A549 treated with Hydrocortisone at 1 μM for 4 hours (cell line): Measurements from ENCODE around the gene SPRR1A. TPM values are rescaled to one million over a fixed set of nuclear protein-coding genes. Genes with fewer than 3 reads are reported as not detected.

Source experiments
- total RNA-seq: library from RNA; stranded (reverse); fragments of 200-300 nt; extraction: Qiagen RNA extraction; gene quantifications from 5 replicates; pipeline ENCODE4 v1.2.3, GENCODE V29; 2022

Gene SPRR1A
- total RNA-seq, result not detected in 5 replicates

GRCh38 chr1:152983743-152984142, at the start of gene SPRR1A:
Gene SPRR1A (plus strand): TSS chr1:152984081. CDS start chr1:152985231, 1,150 bp downstream.

GRCh38 chr1:152946651-152947256, 37.1 kb upstream of the SPRR1A start, which contains the start of gene SPRR5:
Gene SPRR5 (plus strand): TSS chr1:152947206. CDS start chr1:152948555, 1,349 bp downstream.

GRCh38 chr1:152970495-152970894, 13.4 kb upstream of the SPRR1A start, which contains the start of gene SPRR4:
Gene SPRR4 (plus strand): TSS chr1:152970648. CDS start chr1:152971891, 1,243 bp downstream.

GRCh38 chr1:153001382-153001781, 17.5 kb downstream of the SPRR1A start, which contains the start of gene SPRR3:
Gene SPRR3 (plus strand): TSS chr1:153001749. CDS start chr1:153003021, 1,272 bp downstream.

GRCh38 chr1:153030895-153031294, 47.0 kb downstream of the SPRR1A start, which contains the start of gene SPRR1B:
Gene SPRR1B (plus strand): TSS chr1:153031203. CDS start chr1:153032346, 1,143 bp downstream.

Other genes starting within 250 kb of the SPRR1A start
- gene KPRP, start 226.1 kb upstream of the SPRR1A start, total RNA-seq, result not detected in 5 replicates
- gene LCE1F, start 208.9 kb upstream of the SPRR1A start, total RNA-seq, result not detected in 5 replicates
- gene LCE1E, start 197.8 kb upstream of the SPRR1A start, total RNA-seq, result 0.08 to 0.17 TPM (median 0.12 TPM) in 3 of 5 replicates, not detected in the others
- not detected in 5 replicates for gene LCE1D, start 187.4 kb upstream of the SPRR1A start, total RNA-seq
- gene LCE1C, start 177.4 kb upstream of the SPRR1A start, total RNA-seq, result not detected in 5 replicates
- gene LCE1B, start 172.1 kb upstream of the SPRR1A start, total RNA-seq, result 0.11 TPM in 1 of 5 replicates, not detected in the others
- not detected in 5 replicates for gene LCE1A, start 156.6 kb upstream of the SPRR1A start, total RNA-seq
- not detected in 5 replicates for gene LCE6A, start 141.2 kb upstream of the SPRR1A start, total RNA-seq
- not detected in 5 replicates for gene LCE7A, start 124.1 kb upstream of the SPRR1A start, total RNA-seq
- not detected in 5 replicates for gene SMCP, start 105.8 kb upstream of the SPRR1A start, total RNA-seq
- 0.07 to 0.09 TPM (median 0.08 TPM) in 3 of 5 replicates, not detected in the others for gene IVL, start 75.5 kb upstream of the SPRR1A start, total RNA-seq
- not detected in 5 replicates for gene SPRR5, start 36.9 kb upstream of the SPRR1A start, total RNA-seq
- not detected in 5 replicates for gene SPRR4, start 13.4 kb upstream of the SPRR1A start, total RNA-seq
- not detected in 5 replicates for gene SPRR3, start 17.7 kb downstream of the SPRR1A start, total RNA-seq
- not detected in 5 replicates for gene SPRR1B, start 47.1 kb downstream of the SPRR1A start, total RNA-seq
- gene SPRR2D, start 57.0 kb downstream of the SPRR1A start, total RNA-seq, result 0.18 TPM in 1 of 5 replicates, not detected in the others
- not detected in 5 replicates for gene SPRR2A, start 73.4 kb downstream of the SPRR1A start, total RNA-seq
- not detected in 5 replicates for gene SPRR2B, start 87.5 kb downstream of the SPRR1A start, total RNA-seq
- gene SPRR2E, start 110.4 kb downstream of the SPRR1A start, total RNA-seq, result not detected in 5 replicates
- gene SPRR2F, start 129.4 kb downstream of the SPRR1A start, total RNA-seq, result not detected in 5 replicates
- gene SPRR2G, start 166.8 kb downstream of the SPRR1A start, total RNA-seq, result not detected in 5 replicates
- gene LELP1, start 219.3 kb downstream of the SPRR1A start, total RNA-seq, result not detected in 5 replicates
- gene PRR9, start 233.5 kb downstream of the SPRR1A start, total RNA-seq, result not detected in 5 replicates